ENCODE measurements around the gene ZNF644.

Gene ZNF644

DNA sequence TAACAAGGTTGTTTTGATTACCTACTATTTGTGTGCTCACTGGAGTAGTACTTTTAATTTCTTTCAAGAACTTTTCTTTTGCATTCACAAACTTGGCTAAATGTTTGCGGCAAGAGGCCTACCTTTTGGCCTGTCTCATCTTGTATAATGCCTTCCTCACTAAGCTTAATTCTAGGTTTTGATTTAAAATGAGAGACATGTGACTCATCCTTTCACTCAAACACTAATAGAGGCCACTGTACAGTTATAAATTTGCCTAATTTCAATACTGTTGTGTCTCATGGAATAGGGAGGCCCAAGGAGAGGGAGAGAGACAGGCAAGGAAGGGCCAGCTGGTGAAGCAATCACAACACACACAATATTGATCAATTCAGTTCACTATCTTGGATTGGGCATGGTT, 66.1 kb downstream of the ZNF644 start:
- Histone ChIP-seq H3K79me2 (ENCODE audit: insufficient read depth, low read length) (peaks cover 87% of the 10 kb centered on the region), H3K27me3 (ENCODE audit: insufficient read depth, low read length) (no peaks in the 10 kb centered on the region), H3K27ac (ENCODE audit: low read depth, low read length, poor library complexity, severe bottlenecking) (no peak overlapping the region), H3F3A (ENCODE audit: insufficient read depth, low read length) (no peaks in the 10 kb centered on the region), H3K4me1 (ENCODE audit: insufficient read depth, low read length, severe bottlenecking) (no peaks in the 10 kb centered on the region), H4K20me1 (ENCODE audit: insufficient read depth, low read length) (no peaks in the 10 kb centered on the region), H3K9ac (ENCODE audit: low read length) (no peak overlapping the region), H3K9me2 (ENCODE audit: low read depth, low read length) (no peaks in the 10 kb centered on the region), H2AFZ (ENCODE audit: low read length) (no peak overlapping the region), H3K9me3 (ENCODE audit: low read length) (peaks cover 21% of the 10 kb centered on the region; the same call in 1 of the 2 replicates), H3K4me3 (ENCODE audit: low read depth, low read length, poor library complexity, severe bottlenecking) (no peak overlapping the region), H3K36me3 (ENCODE audit: insufficient read depth, low read length) (peaks cover 52% of the 10 kb centered on the region), H3K4me2 (ENCODE audit: low read length) (no peak overlapping the region)
- TF ChIP-seq, protein P1, sequence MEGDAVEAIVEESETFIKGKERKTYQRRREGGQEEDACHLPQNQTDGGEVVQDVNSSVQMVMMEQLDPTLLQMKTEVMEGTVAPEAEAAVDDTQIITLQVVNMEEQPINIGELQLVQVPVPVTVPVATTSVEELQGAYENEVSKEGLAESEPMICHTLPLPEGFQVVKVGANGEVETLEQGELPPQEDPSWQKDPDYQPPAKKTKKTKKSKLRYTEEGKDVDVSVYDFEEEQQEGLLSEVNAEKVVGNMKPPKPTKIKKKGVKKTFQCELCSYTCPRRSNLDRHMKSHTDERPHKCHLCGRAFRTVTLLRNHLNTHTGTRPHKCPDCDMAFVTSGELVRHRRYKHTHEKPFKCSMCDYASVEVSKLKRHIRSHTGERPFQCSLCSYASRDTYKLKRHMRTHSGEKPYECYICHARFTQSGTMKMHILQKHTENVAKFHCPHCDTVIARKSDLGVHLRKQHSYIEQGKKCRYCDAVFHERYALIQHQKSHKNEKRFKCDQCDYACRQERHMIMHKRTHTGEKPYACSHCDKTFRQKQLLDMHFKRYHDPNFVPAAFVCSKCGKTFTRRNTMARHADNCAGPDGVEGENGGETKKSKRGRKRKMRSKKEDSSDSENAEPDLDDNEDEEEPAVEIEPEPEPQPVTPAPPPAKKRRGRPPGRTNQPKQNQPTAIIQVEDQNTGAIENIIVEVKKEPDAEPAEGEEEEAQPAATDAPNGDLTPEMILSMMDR (IDR thresholded peaks at IDR 0.05; ENCODE audit: low read length): no peak
- no peak for TF ChIP-seq EZH2 (IDR thresholded peaks at IDR 0.05; ENCODE audit: borderline replicate concordance, low read length)

GRCh38 chr1:90952906-90953305, 68.9 kb downstream of the ZNF644 start:
- Histone ChIP-seq H3K4me2 (ENCODE audit: low read length) (no peak overlapping the region), H3K79me2 (ENCODE audit: insufficient read depth, low read length) (peaks cover 78% of the 10 kb centered on the region), H2AFZ (ENCODE audit: low read length) (no peak overlapping the region), H3K36me3 (ENCODE audit: insufficient read depth, low read length) (peaks cover 27% of the 10 kb centered on the region), H3K27me3 (ENCODE audit: insufficient read depth, low read length) (no peaks in the 10 kb centered on the region), H4K20me1 (ENCODE audit: insufficient read depth, low read length) (no peaks in the 10 kb centered on the region), H3K9me3 (ENCODE audit: low read length) (peaks cover 13% of the 10 kb centered on the region; the same call in 1 of the 2 replicates), H3F3A (ENCODE audit: insufficient read depth, low read length) (no peaks in the 10 kb centered on the region), H3K4me1 (ENCODE audit: insufficient read depth, low read length, severe bottlenecking) (no peaks in the 10 kb centered on the region), H3K9me2 (ENCODE audit: low read depth, low read length) (no peaks in the 10 kb centered on the region), H3K4me3 (ENCODE audit: low read depth, low read length, poor library complexity, severe bottlenecking) (no peak overlapping the region), H3K9ac (ENCODE audit: low read length) (no peak overlapping the region), H3K27ac (ENCODE audit: low read depth, low read length, poor library complexity, severe bottlenecking) (no peak overlapping the region)
- TF ChIP-seq EZH2 (IDR thresholded peaks at IDR 0.05; ENCODE audit: borderline replicate concordance, low read length): no peak
- TF ChIP-seq, protein P1 (IDR thresholded peaks at IDR 0.05; ENCODE audit: low read length): no peak

DNA sequence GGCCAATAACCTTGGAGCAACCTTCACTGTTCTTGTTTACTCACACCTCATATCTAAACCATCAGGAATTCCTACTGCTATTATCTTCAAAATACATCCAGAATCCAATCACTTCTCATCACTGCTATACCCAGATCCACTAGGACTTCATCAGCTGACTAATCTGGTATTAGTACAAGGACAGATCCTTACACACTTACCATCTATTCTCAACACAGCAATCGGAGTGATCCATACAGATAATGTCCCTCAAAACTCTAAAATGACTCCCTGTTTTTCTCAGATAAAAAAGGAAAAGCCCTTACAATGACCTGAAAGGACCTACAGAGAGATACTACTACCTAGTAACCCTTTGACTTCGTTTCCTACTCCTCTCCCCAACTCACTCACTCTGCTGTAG, 70.8 kb downstream of the ZNF644 start:
- Histone ChIP-seq H3K79me2 (ENCODE audit: insufficient read depth, low read length) (peaks cover 77% of the 10 kb centered on the region), H3K9me2 (ENCODE audit: low read depth, low read length) (no peaks in the 10 kb centered on the region), H2AFZ (ENCODE audit: low read length) (no peak overlapping the region), H3K36me3 (ENCODE audit: insufficient read depth, low read length) (peaks cover 14% of the 10 kb centered on the region), H4K20me1 (ENCODE audit: insufficient read depth, low read length) (no peaks in the 10 kb centered on the region), H3K9ac (ENCODE audit: low read length) (no peak overlapping the region), H3K4me2 (ENCODE audit: low read length) (no peak overlapping the region), H3K27ac (ENCODE audit: low read depth, low read length, poor library complexity, severe bottlenecking) (no peak overlapping the region), H3F3A (ENCODE audit: insufficient read depth, low read length) (no peaks in the 10 kb centered on the region), H3K4me3 (ENCODE audit: low read depth, low read length, poor library complexity, severe bottlenecking) (no peak overlapping the region), H3K9me3 (ENCODE audit: low read length) (peaks cover 13% of the 10 kb centered on the region; the same call in 1 of the 2 replicates), H3K27me3 (ENCODE audit: insufficient read depth, low read length) (no peaks in the 10 kb centered on the region), H3K4me1 (ENCODE audit: insufficient read depth, low read length, severe bottlenecking) (no peaks in the 10 kb centered on the region)
- TF ChIP-seq, protein P1 (IDR thresholded peaks at IDR 0.05; ENCODE audit: low read length): no peak
- TF ChIP-seq EZH2 (IDR thresholded peaks at IDR 0.05; ENCODE audit: borderline replicate concordance, low read length): no peak
